IPS DF 6.9 (cell line): Measurements from ENCODE around the gene KNCN.

Experiments
- DNase-seq: peaks from one replicate; pipeline ENCODE4 v3.0.0-alpha.2; 2013; ENCODE audit warnings: low read depth, low spot score
- H3K27ac ChIP-seq: one replicate; pipeline ENCODE4 v1.5.1; 2013; ENCODE audit warnings: low read length, control low read depth
- H3K27me3 ChIP-seq: 2 replicates; pipeline ENCODE4 v1.6.1; 2013; ENCODE audit warnings: mild to moderate bottlenecking, low read length; ENCODE audit not compliant: control insufficient read depth, insufficient read depth
- H3K36me3 ChIP-seq: 2 replicates; pipeline ENCODE4 v1.6.1; 2013; ENCODE audit warnings: low read length; ENCODE audit not compliant: control insufficient read depth, insufficient read depth
- H3K4me1 ChIP-seq: 2 replicates; pipeline ENCODE4 v1.6.1; 2013; ENCODE audit warnings: low read length; ENCODE audit not compliant: control insufficient read depth, insufficient read depth
- H3K4me3 ChIP-seq: 2 replicates; pipeline ENCODE4 v1.5.1; 2013; ENCODE audit warnings: mild to moderate bottlenecking, low read length
- H3K9me3 ChIP-seq: 2 replicates; pipeline ENCODE4 v1.6.1; 2013; ENCODE audit warnings: low read length, inconsistent platforms; ENCODE audit not compliant: control insufficient read depth, insufficient read depth
- WGBS: extraction: QIAGEN DNeasy Blood & Tissue Kit; methylation state at CpG from one replicate; pipeline ENCODE4 v1.1.7; 2013; ENCODE audit warnings: mixed read lengths, missing lambda C conversion rate; ENCODE audit not compliant: insufficient read length, insufficient coverage; 5-methylcytosine and 5-hydroxymethylcytosine counted together

Gene KNCN

GRCh38 chr1:46497665-46498064 lies 53.8 kb downstream of the KNCN start:
- no peak for DNase-seq
- Histone ChIP-seq H3K9me3 (no peaks in the 10 kb centered on the region), H3K27ac (no peak overlapping the region), H3K27me3 (peaks cover 20% of the 10 kb centered on the region), H3K4me1 (peaks cover 5% of the 10 kb centered on the region), H3K4me3 (no peak overlapping the region), H3K36me3 (no peaks in the 10 kb centered on the region)
- no CpG with 5 or more reads among the region's 19 CpGs for WGBS

GRCh38 chr1:46497020-46497419 lies 54.4 kb downstream of the KNCN start:
- Histone ChIP-seq H3K27me3 (peaks cover 26% of the 10 kb centered on the region), H3K27ac (no peak overlapping the region), H3K4me1 (peaks cover 10% of the 10 kb centered on the region), H3K9me3 (no peaks in the 10 kb centered on the region), H3K36me3 (no peaks in the 10 kb centered on the region), H3K4me3 (no peak overlapping the region)
- 100% methylated on average over 1 of the region's 3 CpGs for WGBS
- no peak for DNase-seq

- no peaks in the 10 kb centered on the region for H3K36me3 ChIP-seq
- H3K4me1 ChIP-seq = peaks cover 10% of the 10 kb centered on the region
- no peak overlapping the region for H3K4me3 ChIP-seq
- no peak for DNase-seq
- H3K27me3 ChIP-seq = peaks cover 31% of the 10 kb centered on the region
- H3K27ac ChIP-seq = no peak overlapping the region
- WGBS = no CpG with 5 or more reads among the region's 6 CpGs
- no peaks in the 10 kb centered on the region for H3K9me3 ChIP-seq
These were observed 54.9 kb downstream of the KNCN start for GRCh38 chr1:46496505-46496904.

- WGBS = no CpG with 5 or more reads among the region's 2 CpGs
These were observed 55.7 kb downstream of the KNCN start for GRCh38 chr1:46495778-46496177.

More at GRCh38 chr1:46495778-46496177, 55.7 kb downstream of the KNCN start:
- H3K9me3 ChIP-seq = no peaks in the 10 kb centered on the region
- no peak for DNase-seq
- peaks cover 39% of the 10 kb centered on the region for H3K27me3 ChIP-seq
- H3K4me1 ChIP-seq = peaks cover 10% of the 10 kb centered on the region
- no peak overlapping the region for H3K4me3 ChIP-seq
- no peaks in the 10 kb centered on the region for H3K36me3 ChIP-seq
- H3K27ac ChIP-seq = no peak overlapping the region
